GF-D8 (cell line): Measurements from ENCODE around the gene NKAPL.

Source experiments
- DNase-seq: peaks from one replicate; lab custom pipeline; 2025; lab: John Stamatoyannopoulos, UW

The NKAPL gene

GRCh38 chr6:28245206-28245941, 13.7 kb upstream of the NKAPL start:
- no peak for DNase-seq

- no peak for DNase-seq
Observed at GRCh38 chr6:28248916-28249315, 10.2 kb upstream of the NKAPL start.

GRCh38 chr6:28250747-28251146, 8.3 kb upstream of the NKAPL start:
- no peak for DNase-seq

GRCh38 chr6:28251661-28252008, 7.5 kb upstream of the NKAPL start:
- DNase-seq: no peak

GRCh38 chr6:28252009-28252975, 6.8 kb upstream of the NKAPL start, which contains the start of gene ZKSCAN4:
ZKSCAN4 (minus strand) TSS chr6:28252269; CDS start chr6:28251980, 289 bp downstream.
- DNase-seq: peak; percentile 65

GRCh38 chr6:28254121-28254519, 5.0 kb upstream of the NKAPL start:
- DNase-seq: no peak

- DNase-seq: no peak
Observed at GRCh38 chr6:28257042-28257441, 2.1 kb upstream of the NKAPL start.

- DNase-seq: no peak
Observed at GRCh38 chr6:28263922-28264321, 4.8 kb downstream of the NKAPL start.

GRCh38 chr6:28264834-28265401, 5.8 kb downstream of the NKAPL start:
- DNase-seq: peak; percentile 3

GRCh38 chr6:28266563-28266961, 7.5 kb downstream of the NKAPL start:
- DNase-seq: no peak

GRCh38 chr6:28266962-28267694, 8.0 kb downstream of the NKAPL start, which contains the start of gene ZSCAN26:
ZSCAN26 (plus strand) TSS chr6:28267143; CDS start chr6:28271920, 4,777 bp downstream.
- DNase-seq: peak; percentile 62

GRCh38 chr6:28267695-28268059, 8.6 kb downstream of the NKAPL start:
- DNase-seq: no peak

GRCh38 chr6:28269492-28269891, 10.4 kb downstream of the NKAPL start:
- no peak for DNase-seq

GRCh38 chr6:28274888-28275287, 15.8 kb downstream of the NKAPL start:
- no peak for DNase-seq

- DNase-seq: no peak
Observed at GRCh38 chr6:28277746-28278145, 18.6 kb downstream of the NKAPL start.

GRCh38 chr6:28280595-28281287, 21.6 kb downstream of the NKAPL start:
- DNase-seq: no peak

GRCh38 chr6:28281288-28282064, 22.4 kb downstream of the NKAPL start, which contains the start of gene PGBD1:
PGBD1 (plus strand) TSS chr6:28281572; CDS start chr6:28283814, 2,242 bp downstream.
- DNase-seq: peak; percentile 41

- no peak for DNase-seq
Observed at GRCh38 chr6:28282926-28283325, 23.8 kb downstream of the NKAPL start.

- no peak for DNase-seq
Observed at GRCh38 chr6:28291573-28291972, 32.5 kb downstream of the NKAPL start.

GRCh38 chr6:28295326-28295725, 36.2 kb downstream of the NKAPL start:
- DNase-seq: no peak
